PC-9 (cell line): ENCODE results near the gene IL11RA. TPM values are rescaled to one million over a fixed set of nuclear protein-coding genes. Genes with fewer than 3 reads are reported as not detected.
A peak's percentile ranks its signal among the peaks of the same experiment; 100 is the strongest.

Experiments
- BruUV-seq: library from RNA; stranded (reverse); fragments of 400-500 nt; replicated peaks from 2 replicates; lab custom pipeline; 2021; lab: Mats Ljungman, UMichigan
- CTCF ChIA-PET: fragments of 300-600 bp; sonication (Branson Sonifier 250); formaldehyde crosslinking; loops from one replicate; lab custom pipeline; 2022; ENCODE audit warnings: antibody characterized with exemption; lab: Charles Lee
- POLR2A ChIA-PET: fragments of 300-600 bp; sonication (Branson Sonifier 250); formaldehyde crosslinking; loops from one replicate; lab custom pipeline; 2022; ENCODE audit warnings: antibody characterized with exemption; ENCODE audit not compliant: unreplicated experiment; lab: Charles Lee
- DNase-seq, 2 experiments: peaks; one replicate each; pipeline versions ENCODE4 v3.0.0 to v3.0.0-alpha.2; 2015 to 2022; ENCODE audit warnings: mixed read lengths in 1 of 2
- H2AFZ ChIP-seq: fragments of 200-600 bp; sonication (generic); 2 replicates; pipeline ENCODE4 v1.8.1; 2017; ENCODE audit warnings: antibody characterized with exemption
- H3F3A ChIP-seq: fragments of 200-600 bp; sonication (generic); 2 replicates; pipeline ENCODE4 v1.8.1; 2017; ENCODE audit warnings: antibody characterized with exemption, mild to moderate bottlenecking, low read depth; ENCODE audit not compliant: insufficient read depth
- H3K27ac ChIP-seq: fragments of 200-600 bp; sonication (generic); 2 replicates; pipeline ENCODE4 v1.6.1; 2016; ENCODE audit warnings: mixed run types
- H3K27me3 ChIP-seq: fragments of 200-600 bp; sonication (generic); 2 replicates; pipeline ENCODE4 v1.6.1; 2016; ENCODE audit warnings: low read depth, mixed run types; ENCODE audit not compliant: insufficient read depth
- H3K36me3 ChIP-seq: fragments of 200-600 bp; sonication (generic); 2 replicates; pipeline ENCODE4 v1.6.1; 2016; ENCODE audit warnings: low read depth, mixed run types
- H3K4me1 ChIP-seq: fragments of 200-600 bp; sonication (generic); replicated peaks from 2 replicates; pipeline ENCODE4 v1.6.1; 2016; ENCODE audit warnings: mixed run types; ENCODE audit not compliant: insufficient read depth
- H3K4me2 ChIP-seq: fragments of 200-600 bp; sonication (generic); 2 replicates; pipeline ENCODE4 v1.6.1; 2017; ENCODE audit warnings: mixed run types
- H3K4me3 ChIP-seq: fragments of 200-600 bp; sonication (generic); 2 replicates; pipeline ENCODE4 v1.6.1; 2016; ENCODE audit warnings: mixed run types
- H3K79me2 ChIP-seq: fragments of 200-600 bp; sonication (generic); 2 replicates; pipeline ENCODE4 v1.6.1; 2017; ENCODE audit warnings: low read depth, mixed run types
- H3K9me2 ChIP-seq: fragments of 200-600 bp; sonication (generic); 2 replicates; pipeline ENCODE4 v1.8.1; 2017; ENCODE audit warnings: mild to moderate bottlenecking; ENCODE audit not compliant: insufficient read depth
- H3K9me3 ChIP-seq: fragments of 200-600 bp; sonication (generic); 2 replicates; pipeline ENCODE4 v1.8.1; 2016; ENCODE audit warnings: low read depth; ENCODE audit not compliant: insufficient read depth
- H4K20me1 ChIP-seq: fragments of 200-600 bp; sonication (generic); 2 replicates; pipeline ENCODE4 v1.8.1; 2017; ENCODE audit not compliant: insufficient read depth
- CTCF ChIP-seq: fragments of 200-600 bp; sonication (generic); conservative IDR thresholded peaks from 2 replicates; pipeline ENCODE4 v1.6.1; 2017; ENCODE audit warnings: mixed run types, antibody characterized with exemption, mild to moderate bottlenecking, moderate library complexity
- EZH2 ChIP-seq: fragments of 200-600 bp; sonication (generic); IDR thresholded peaks from 2 replicates; pipeline ENCODE4 v1.8.0; 2017; ENCODE audit warnings: antibody characterized with exemption, low read depth
- intact Hi-C: fragments of 100-400 bp; cut with micrococcal nuclease; formaldehyde crosslinking; loops from one replicate; pipeline ENCODE4 v1.10.0; 2022; ENCODE audit not compliant: unreplicated experiment
- total RNA-seq: library from RNA; stranded (reverse); gene quantifications from 2 replicates; pipeline ENCODE4 v1.2.3, GENCODE V29; 2021

The IL11RA gene
- total RNA-seq, 1 experiment from 2014 or later = 8.7 TPM

DNA sequence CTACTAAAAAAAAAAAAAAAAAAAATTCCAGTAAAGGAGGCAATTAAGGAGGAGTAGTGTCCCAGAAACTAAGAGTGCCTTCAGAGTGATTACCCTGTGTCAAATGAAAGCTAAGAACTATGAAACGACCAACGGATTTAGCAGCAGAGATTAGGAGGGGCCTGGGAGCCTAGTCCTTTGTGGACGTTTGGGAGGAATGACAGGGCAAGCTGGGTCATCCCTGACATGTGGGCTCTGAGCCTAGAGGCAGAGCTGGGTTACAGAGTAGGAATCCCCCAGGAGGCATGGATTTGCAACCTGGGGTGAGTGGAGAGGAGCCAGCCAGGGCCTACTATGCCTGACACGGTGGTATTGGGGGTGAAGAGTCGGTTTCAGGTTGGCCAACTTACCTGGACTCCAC, 18.8 kb upstream of the IL11RA start:
- CTCF ChIA-PET = interaction anchor here (0.6 to 1.7 kb wide), 3 partner anchors 32 to 170 kb away, joined by 4 to 7 read pairs (median 4); no protein-coding TSS in a partner anchor
- Histone ChIP-seq H3K36me3 (no peaks in the 10 kb centered on the region), H3F3A (no peaks in the 10 kb centered on the region; the same call in 1 of the 2 replicates), H3K27ac (no peak overlapping the region), H3K9me3 (no peaks in the 10 kb centered on the region), H3K27me3 (peaks cover 16% of the 10 kb centered on the region), H4K20me1 (no peaks in the 10 kb centered on the region), H3K9me2 (no peaks in the 10 kb centered on the region), H2AFZ (no peak overlapping the region), H3K79me2 (peaks cover 18% of the 10 kb centered on the region), H3K4me3 (no peak overlapping the region), H3K4me2 (no peak overlapping the region), H3K4me1 (peaks cover 5% of the 10 kb centered on the region; the same call in 1 of the 2 replicates)
- TF ChIP-seq EZH2 (no peak), CTCF (no peak)
- POLR2A ChIA-PET = no interaction called here
- BruUV-seq = no TSS peak
- intact Hi-C loops = no loop called here
- DNase-seq = no peak

DNA sequence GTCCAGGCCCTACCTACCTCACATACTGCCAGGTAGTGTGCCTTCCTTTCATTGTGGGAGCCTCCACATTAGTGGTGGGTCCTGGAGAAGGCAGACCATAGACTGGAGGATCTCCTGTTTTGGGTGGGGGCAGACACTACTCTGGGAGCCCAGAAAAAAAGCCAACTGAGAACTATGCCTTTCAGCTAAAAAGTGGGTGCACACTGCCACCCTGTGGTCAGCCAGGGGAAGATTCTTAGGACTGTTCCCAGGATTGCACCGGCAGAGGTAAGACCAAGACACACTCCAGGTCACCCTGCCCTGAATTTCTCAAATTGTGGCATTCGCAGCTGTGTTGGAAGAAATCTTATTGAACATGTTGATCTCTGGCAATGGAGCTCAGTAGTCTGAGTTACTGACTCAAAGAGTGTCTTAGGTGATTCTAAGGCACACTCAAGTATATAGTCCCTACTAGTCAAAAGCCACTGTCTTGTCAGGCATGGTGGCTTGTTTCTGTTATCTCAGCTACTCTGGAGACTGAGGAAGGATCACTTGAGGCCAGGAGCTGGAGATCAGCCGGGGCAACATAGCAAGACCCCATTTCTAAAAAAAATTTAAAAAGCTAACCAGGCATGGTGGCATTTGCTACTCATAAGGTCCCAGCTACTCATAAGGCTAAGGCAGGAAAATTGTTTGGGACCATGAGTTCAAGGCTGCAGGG, 18.0 kb upstream of the IL11RA start:
- H3K9me2 ChIP-seq = no peaks in the 10 kb centered on the region
- H3K36me3 ChIP-seq = no peaks in the 10 kb centered on the region
- H3K4me3 ChIP-seq = no peak overlapping the region
- H3K4me1 ChIP-seq = peaks cover 9% of the 10 kb centered on the region; the same call in 1 of the 2 replicates
- H3K4me2 ChIP-seq = no peak overlapping the region
- ChIA-PET POLR2A (no interaction called here), CTCF (interaction anchor here (0.6 to 1.7 kb wide), 3 partner anchors 31 to 1307 kb away, joined by 3 to 4 read pairs (median 4); no protein-coding TSS in a partner anchor)
- intact Hi-C loops = loop anchor here (2.0 kb wide), 1 partner anchor 21 kb away; the partner anchor contains the start of gene RPP25L
- H3K9me3 ChIP-seq = no peaks in the 10 kb centered on the region
- H4K20me1 ChIP-seq = no peaks in the 10 kb centered on the region
- H3K79me2 ChIP-seq = peaks cover 18% of the 10 kb centered on the region
- no peak overlapping the region for H3K27ac ChIP-seq
- TF ChIP-seq EZH2 (no peak), CTCF (peak; percentile 82)
- DNase-seq = peak in 1 of 2 experiments; percentile 53
- H3K27me3 ChIP-seq = peaks cover 11% of the 10 kb centered on the region
- H2AFZ ChIP-seq = no peak overlapping the region
- H3F3A ChIP-seq = peaks cover 5% of the 10 kb centered on the region; the same call in 1 of the 2 replicates
- no TSS peak for BruUV-seq

DNA sequence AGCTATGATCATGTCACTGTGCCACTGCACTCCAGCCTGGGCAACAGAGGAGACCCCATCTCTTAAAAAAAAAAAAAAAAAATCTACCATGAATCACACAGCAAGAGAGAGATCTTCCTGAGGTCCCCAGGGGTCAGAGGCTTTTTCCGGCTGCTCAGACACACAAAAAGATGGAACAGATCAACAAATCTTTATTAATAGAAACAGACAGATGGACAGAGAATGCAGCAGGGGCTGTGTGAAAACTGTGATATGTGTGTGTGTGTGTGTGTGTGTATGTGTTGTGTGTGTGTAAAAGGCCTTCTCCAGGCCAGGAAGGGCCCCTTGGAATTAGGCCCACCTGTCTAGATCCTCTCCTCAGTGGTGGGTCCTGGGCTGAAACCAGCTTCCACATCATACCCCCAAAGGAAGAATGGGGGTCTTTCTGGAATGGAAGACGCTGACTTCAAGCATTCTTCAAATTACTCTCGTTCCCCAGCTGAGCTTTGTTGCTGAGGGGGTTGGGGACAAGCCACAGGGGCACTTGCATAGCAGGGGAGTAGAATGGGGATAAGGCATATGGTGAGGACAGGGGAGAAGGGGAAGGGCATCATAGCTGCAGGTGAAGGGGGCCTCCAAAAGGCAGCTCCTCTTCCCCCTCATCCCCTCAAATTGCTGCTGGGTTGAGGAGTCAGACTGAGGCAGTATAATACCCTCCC, 17.3 kb upstream of the IL11RA start:
- Histone ChIP-seq H3K36me3 (no peaks in the 10 kb centered on the region), H3K4me3 (no peak overlapping the region), H4K20me1 (no peaks in the 10 kb centered on the region), H3K79me2 (peaks cover 18% of the 10 kb centered on the region), H3K4me2 (no peak overlapping the region), H3K9me3 (no peaks in the 10 kb centered on the region), H2AFZ (no peak overlapping the region), H3K4me1 (peaks cover 9% of the 10 kb centered on the region; the same call in 1 of the 2 replicates), H3K27me3 (peaks cover 5% of the 10 kb centered on the region), H3K27ac (no peak overlapping the region), H3F3A (peaks cover 5% of the 10 kb centered on the region; the same call in 1 of the 2 replicates), H3K9me2 (no peaks in the 10 kb centered on the region)
- TF ChIP-seq CTCF (no peak), EZH2 (no peak)
- POLR2A ChIA-PET = no interaction called here
- intact Hi-C loops = loop anchor here (2.0 kb wide), 1 partner anchor 22 kb away; the partner anchor contains the start of gene RPP25L
- DNase-seq = no peak
- BruUV-seq = TSS peak; percentile 35
- CTCF ChIA-PET = interaction anchor here (0.6 to 1.7 kb wide), 3 partner anchors 30 to 1308 kb away, joined by 3 to 4 read pairs (median 4); no protein-coding TSS in a partner anchor
